Astrocyte of the spinal cord (primary cell): ENCODE data around the gene DIP2B.
"Not testable (repeated sequence)": the region's sequence is repeated elsewhere in the genome, so short reads cannot be mapped to it uniquely, and the experiment has no call there.

Source experiments
- DNase-seq: peaks from one replicate; pipeline ENCODE4 v3.0.0; 2011; ENCODE audit warnings: low read depth, low spot score
- H3K4me3 ChIP-seq: 2 replicates; pipeline ENCODE4 v1.5.1; 2011; ENCODE audit warnings: low read depth, mild to moderate bottlenecking, low read length, moderate library complexity
- in situ Hi-C: cut with HindIII; loops from 2 replicates; pipeline ENCODE4 v1.10.0; 2017; ENCODE audit warnings: low sequenced_read_pairs
- TF ChIP-seq, protein P1 (sequence below): IDR thresholded peaks from 2 replicates; pipeline ENCODE4 v1.5.1; 2012; ENCODE audit warnings: low read depth, mild to moderate bottlenecking, low read length, inconsistent platforms

DIP2B gene

DNA sequence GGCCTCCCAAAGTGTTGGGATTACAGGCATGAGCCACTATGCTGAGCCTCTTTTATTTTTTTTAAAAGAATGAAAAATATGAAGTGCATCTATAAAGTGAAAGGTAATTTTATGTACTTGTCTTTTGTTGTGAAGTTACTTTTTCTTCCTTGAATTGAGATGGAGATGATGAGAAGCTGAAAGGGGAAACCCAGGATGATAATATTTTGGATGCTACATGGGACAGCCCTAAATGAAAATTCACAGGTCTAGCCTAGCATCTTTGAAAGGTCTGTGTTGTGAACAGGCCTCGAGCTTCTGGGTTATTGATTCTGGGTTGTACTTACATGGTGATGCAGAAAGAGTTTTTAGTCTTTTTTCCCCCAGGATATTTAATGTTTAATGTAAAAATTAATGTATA is 14.6 kb downstream of the DIP2B start:
- no peak overlapping the region for H3K4me3 ChIP-seq
- in situ Hi-C loops = no loop called here
- TF ChIP-seq, protein P1, sequence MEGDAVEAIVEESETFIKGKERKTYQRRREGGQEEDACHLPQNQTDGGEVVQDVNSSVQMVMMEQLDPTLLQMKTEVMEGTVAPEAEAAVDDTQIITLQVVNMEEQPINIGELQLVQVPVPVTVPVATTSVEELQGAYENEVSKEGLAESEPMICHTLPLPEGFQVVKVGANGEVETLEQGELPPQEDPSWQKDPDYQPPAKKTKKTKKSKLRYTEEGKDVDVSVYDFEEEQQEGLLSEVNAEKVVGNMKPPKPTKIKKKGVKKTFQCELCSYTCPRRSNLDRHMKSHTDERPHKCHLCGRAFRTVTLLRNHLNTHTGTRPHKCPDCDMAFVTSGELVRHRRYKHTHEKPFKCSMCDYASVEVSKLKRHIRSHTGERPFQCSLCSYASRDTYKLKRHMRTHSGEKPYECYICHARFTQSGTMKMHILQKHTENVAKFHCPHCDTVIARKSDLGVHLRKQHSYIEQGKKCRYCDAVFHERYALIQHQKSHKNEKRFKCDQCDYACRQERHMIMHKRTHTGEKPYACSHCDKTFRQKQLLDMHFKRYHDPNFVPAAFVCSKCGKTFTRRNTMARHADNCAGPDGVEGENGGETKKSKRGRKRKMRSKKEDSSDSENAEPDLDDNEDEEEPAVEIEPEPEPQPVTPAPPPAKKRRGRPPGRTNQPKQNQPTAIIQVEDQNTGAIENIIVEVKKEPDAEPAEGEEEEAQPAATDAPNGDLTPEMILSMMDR = no peak

GRCh38 chr12:50520416-50521207 is 15.8 kb downstream of the DIP2B start:
- in situ Hi-C loops = no loop called here
- TF ChIP-seq, protein P1 = no peak
- DNase-seq = no peak
- H3K4me3 ChIP-seq = no peak overlapping the region

More for the DNA sequence above, 14.6 kb downstream of the DIP2B start:
- DNase-seq = no peak

DNA sequence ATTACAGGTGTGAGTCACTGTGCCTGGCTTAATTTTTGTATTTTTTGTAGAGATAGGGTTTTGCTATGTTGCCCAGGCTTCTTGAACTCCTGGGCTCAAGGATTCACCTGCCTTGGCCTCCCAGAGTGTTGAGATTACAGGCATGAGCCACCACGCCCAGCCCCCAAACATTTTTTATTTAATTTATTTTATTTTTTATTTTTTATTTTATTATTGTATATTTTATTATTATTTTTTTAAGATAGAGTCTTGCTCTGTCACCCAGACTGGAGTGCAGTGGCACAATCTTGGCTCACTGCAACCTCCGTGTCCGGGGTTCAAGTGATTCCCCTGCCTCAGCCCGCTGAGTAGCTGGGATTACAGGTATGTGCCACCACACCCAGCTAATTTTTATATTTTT is 17.0 kb downstream of the DIP2B start:
- DNase-seq, in situ Hi-C loops: not testable (repeated sequence)

DNA sequence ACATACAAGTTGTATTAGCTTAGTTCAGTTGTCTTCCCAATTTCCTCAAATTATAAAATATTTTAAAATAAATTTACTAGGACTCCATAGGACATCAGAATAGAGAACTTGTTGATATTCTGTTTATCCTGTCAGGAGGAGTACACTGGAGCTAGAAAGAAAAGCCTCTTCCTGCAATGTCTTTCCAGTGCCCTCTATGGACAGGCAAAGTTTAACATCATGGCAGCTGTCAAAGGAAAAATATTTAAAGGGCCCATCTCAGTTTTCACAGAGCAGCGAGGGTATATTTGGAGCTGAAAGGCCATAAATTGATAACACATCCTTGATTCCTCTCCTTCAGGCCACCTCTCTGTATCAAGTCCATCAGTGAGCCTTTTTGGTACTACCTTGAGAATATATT is 19.0 kb downstream of the DIP2B start:
- in situ Hi-C loops = no loop called here
- DNase-seq = no peak
- TF ChIP-seq, protein P1 = no peak
- no peak overlapping the region for H3K4me3 ChIP-seq

More for the DNA sequence above, 17.0 kb downstream of the DIP2B start:
- H3K4me3 ChIP-seq = not testable (repeated sequence)

- no peak overlapping the region for H3K4me3 ChIP-seq
- TF ChIP-seq, protein P1 = no peak
- no peak for DNase-seq
- in situ Hi-C loops = no loop called here
These were observed 19.8 kb downstream of the DIP2B start for GRCh38 chr12:50524621-50525020.

DNA sequence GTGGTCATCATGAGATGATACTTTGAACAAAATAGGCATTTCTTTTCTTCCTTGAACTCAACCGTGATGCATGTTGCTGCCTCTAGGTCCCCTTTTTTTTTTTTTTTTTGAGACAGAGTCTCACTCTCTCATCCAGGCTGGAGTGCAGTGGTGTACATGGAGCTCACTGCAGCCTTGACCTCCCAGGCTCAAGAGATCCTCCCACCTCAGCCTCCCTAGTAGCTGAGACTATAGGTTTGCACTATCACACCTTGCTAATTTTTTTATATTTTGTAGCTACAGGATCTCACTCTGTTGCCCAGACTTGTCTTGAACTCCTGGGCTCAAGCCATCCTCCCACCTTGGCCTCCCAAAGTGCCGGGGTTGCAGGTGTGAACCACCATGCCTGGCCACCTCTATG is 20.6 kb downstream of the DIP2B start:
- no peak for DNase-seq
- in situ Hi-C loops = no loop called here
- TF ChIP-seq, protein P1 = no peak
- no peak overlapping the region for H3K4me3 ChIP-seq

GRCh38 chr12:50527359-50527726 is 22.6 kb downstream of the DIP2B start:
- DNase-seq = no peak
- TF ChIP-seq, protein P1 = no peak
- in situ Hi-C loops = no loop called here
- H3K4me3 ChIP-seq = no peak overlapping the region
